ENCODE results near the gene ANO3.

ANO3 gene

DNA sequence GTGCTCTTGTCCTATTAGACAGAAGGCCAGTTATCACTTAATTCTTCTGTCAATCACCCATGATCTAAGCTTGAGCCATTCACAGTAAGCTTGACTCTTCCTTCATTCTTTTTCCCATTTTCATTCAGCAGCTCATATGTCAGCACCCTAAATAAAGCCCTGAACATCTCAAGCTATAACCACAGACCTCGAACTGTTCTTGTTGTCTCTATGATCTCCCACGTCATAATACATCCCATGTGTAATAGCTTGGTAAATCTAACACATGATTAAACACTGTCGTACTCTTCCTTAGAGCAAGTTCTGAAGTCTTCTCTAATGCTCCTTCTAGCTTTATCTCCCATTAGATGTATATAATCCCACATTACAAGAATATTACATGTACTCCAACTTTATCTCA, 225.7 kb downstream of the ANO3 start:
- Histone ChIP-seq H3K27ac (no peak overlapping the region), H3K4me1 (no peaks in the 10 kb centered on the region), H3K36me3 (no peaks in the 10 kb centered on the region), H3K9me3 (no peaks in the 10 kb centered on the region), H3K27me3 (no peaks in the 10 kb centered on the region), H3K4me3 (no peak overlapping the region)
- DNase-seq = no peak
- TF ChIP-seq, protein P1, sequence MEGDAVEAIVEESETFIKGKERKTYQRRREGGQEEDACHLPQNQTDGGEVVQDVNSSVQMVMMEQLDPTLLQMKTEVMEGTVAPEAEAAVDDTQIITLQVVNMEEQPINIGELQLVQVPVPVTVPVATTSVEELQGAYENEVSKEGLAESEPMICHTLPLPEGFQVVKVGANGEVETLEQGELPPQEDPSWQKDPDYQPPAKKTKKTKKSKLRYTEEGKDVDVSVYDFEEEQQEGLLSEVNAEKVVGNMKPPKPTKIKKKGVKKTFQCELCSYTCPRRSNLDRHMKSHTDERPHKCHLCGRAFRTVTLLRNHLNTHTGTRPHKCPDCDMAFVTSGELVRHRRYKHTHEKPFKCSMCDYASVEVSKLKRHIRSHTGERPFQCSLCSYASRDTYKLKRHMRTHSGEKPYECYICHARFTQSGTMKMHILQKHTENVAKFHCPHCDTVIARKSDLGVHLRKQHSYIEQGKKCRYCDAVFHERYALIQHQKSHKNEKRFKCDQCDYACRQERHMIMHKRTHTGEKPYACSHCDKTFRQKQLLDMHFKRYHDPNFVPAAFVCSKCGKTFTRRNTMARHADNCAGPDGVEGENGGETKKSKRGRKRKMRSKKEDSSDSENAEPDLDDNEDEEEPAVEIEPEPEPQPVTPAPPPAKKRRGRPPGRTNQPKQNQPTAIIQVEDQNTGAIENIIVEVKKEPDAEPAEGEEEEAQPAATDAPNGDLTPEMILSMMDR (IDR thresholded peaks at IDR 0.05) = no peak
- intact Hi-C loops (cut with DNase I; ENCODE audit: low total_unique reads) = no loop called here

DNA sequence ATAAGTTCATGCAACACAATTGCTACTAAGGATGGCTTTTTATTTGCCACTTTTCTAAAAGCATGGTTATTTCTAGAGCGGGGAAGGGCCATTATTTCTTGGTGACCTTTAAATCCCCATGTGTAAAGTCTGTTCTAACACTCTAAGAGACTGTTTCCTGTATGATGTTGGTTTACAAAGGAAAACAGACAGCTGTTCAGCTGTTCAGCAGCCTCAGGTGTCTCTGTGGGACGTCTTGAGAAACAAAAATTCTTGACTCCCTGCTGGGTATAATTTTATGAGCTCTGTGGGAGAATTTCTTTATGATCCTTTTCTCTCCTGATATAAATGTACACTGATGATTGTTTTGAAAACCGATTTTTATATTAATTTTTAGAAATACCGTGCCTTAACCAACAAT, 226.3 kb downstream of the ANO3 start:
- H3K27me3 ChIP-seq = no peaks in the 10 kb centered on the region
- no peak for DNase-seq
- intact Hi-C loops (cut with DNase I; ENCODE audit: low total_unique reads) = no loop called here
- H3K4me1 ChIP-seq = no peaks in the 10 kb centered on the region
- no peaks in the 10 kb centered on the region for H3K36me3 ChIP-seq
- TF ChIP-seq, protein P1 (IDR thresholded peaks at IDR 0.05) = no peak
- H3K9me3 ChIP-seq = no peaks in the 10 kb centered on the region
- no peak overlapping the region for H3K4me3 ChIP-seq
- no peak overlapping the region for H3K27ac ChIP-seq

DNA sequence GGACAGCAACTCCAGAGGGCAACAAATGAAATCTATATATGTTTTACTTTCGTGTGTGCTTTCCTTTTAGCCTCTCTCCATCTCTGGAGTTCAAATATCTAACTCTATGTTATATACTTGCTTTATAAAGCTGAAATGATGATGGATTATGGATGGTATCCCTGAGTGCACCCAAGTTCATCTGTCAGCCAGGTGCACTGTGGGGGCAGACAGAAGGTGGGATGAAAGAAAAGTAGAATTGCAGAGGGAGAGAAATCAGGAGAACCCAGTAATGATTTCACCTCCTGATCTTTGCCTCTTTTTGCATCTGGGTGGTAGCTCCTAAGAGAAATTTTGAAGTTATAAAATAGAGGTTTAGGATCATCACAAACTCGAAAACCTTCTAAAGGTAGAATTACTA, 237.7 kb downstream of the ANO3 start:
- Histone ChIP-seq H3K9me3 (no peaks in the 10 kb centered on the region), H3K27me3 (no peaks in the 10 kb centered on the region), H3K27ac (no peak overlapping the region), H3K36me3 (no peaks in the 10 kb centered on the region), H3K4me3 (no peak overlapping the region), H3K4me1 (no peaks in the 10 kb centered on the region)
- intact Hi-C loops (cut with DNase I; ENCODE audit: low total_unique reads) = no loop called here
- TF ChIP-seq, protein P1 (IDR thresholded peaks at IDR 0.05) = no peak
- DNase-seq = no peak

DNA sequence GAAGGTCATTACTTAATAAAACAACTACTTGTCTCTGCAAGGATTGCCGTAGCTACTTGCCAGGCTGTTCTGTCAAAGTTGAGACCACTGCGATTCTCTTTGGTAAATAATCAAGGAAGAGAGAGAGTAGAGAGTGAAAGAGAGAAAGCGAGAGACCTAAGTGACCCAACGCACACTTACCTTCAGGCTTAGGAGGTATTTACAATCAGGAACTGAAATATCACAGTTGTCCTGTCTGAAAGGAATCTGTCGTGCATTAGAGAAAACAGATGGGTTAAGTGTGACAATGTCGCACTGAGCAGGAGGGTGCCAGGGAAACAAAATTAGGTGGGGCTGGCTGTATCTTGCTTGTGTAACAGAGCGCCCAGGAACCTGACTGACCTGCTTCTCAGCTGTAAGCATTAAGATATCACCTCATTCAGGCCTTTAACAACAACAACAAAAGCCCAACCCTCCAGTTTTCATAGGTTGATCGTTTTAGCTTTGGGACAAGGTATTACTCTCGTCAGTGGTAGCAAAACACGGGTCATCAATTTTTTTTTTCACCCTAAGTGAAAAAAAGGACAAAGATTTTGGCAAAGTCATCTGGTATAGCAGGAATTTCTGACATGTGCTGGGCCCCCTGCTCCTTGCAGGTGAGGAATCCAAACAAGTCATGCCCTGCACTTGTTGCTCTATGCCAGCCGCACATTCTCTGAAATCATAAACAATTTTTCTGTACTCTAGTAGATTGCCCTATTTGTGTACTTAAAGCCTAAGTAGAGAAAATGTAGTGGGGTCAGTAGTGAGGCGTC, 240.1 kb downstream of the ANO3 start, which contains the start of gene MUC15:
MUC15 (minus strand) TSS at position 403 of the 794 bp plus-strand sequence. CDS start 5,169 bp downstream, outside the sequence.
- intact Hi-C loops (cut with DNase I; ENCODE audit: low total_unique reads) = no loop called here
- no peaks in the 10 kb centered on the region for H3K36me3 ChIP-seq
- no peak within 1 kb of the TSS for H3K27ac ChIP-seq
- no peaks in the 10 kb centered on the region for H3K9me3 ChIP-seq
- no peak for DNase-seq
- H3K27me3 ChIP-seq = no peaks in the 10 kb centered on the region
- TF ChIP-seq, protein P1 (IDR thresholded peaks at IDR 0.05) = no peak
- H3K4me3 ChIP-seq = no peak within 1 kb of the TSS
- no peaks in the 10 kb centered on the region for H3K4me1 ChIP-seq

DNA sequence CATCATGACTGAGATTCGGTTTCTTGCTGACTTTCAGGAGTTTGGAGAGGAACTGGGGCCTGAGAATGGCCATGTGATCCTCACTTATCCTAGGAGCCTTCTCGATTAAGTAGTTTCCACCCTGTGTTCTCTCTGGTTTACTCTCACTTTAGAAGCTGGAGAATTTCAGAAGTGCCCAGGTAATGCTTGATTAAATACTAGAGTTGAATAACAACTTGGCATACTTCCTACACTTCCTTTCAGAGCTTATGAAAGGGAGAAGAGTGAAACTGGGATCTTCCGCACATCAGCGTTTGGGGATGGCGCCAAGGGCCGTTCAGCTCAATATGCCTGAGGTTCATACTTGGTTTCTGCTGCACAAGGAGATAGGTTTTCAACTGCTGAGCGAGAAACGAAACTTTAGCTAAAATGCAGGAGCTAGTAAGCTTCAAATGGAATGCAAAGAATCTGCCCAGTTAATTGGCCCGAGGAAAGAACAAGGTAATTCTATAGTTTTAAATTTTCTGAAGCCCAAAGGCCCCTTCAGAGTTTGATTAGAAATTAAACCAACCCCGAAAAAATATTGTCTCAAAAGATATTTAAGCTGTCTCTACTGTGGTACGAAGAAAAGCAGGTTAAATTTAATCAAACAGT, 241.0 kb downstream of the ANO3 start:
- Histone ChIP-seq H3K27me3 (no peaks in the 10 kb centered on the region), H3K27ac (no peak overlapping the region), H3K4me3 (no peak overlapping the region), H3K36me3 (no peaks in the 10 kb centered on the region), H3K4me1 (no peaks in the 10 kb centered on the region), H3K9me3 (no peaks in the 10 kb centered on the region)
- DNase-seq = no peak
- TF ChIP-seq, protein P1 (IDR thresholded peaks at IDR 0.05) = no peak
- intact Hi-C loops (cut with DNase I; ENCODE audit: low total_unique reads) = no loop called here

All from tibial artery (tissue), 4 donors.